HG02852 (cell line): ENCODE measurements around the gene PGAM1.
"Not testable (repeated sequence)": the region's sequence is repeated elsewhere in the genome, so short reads cannot be mapped to it uniquely, and the experiment has no call there.

Experiments used
- ATAC-seq: cut with Tn5 transposase; IDR thresholded peaks from one replicate; pipeline ENCODE4 v1.9.1; 2021; ENCODE audit warnings: mild to moderate bottlenecking, moderate library complexity; ENCODE audit not compliant: unreplicated experiment

The PGAM1 gene

DNA sequence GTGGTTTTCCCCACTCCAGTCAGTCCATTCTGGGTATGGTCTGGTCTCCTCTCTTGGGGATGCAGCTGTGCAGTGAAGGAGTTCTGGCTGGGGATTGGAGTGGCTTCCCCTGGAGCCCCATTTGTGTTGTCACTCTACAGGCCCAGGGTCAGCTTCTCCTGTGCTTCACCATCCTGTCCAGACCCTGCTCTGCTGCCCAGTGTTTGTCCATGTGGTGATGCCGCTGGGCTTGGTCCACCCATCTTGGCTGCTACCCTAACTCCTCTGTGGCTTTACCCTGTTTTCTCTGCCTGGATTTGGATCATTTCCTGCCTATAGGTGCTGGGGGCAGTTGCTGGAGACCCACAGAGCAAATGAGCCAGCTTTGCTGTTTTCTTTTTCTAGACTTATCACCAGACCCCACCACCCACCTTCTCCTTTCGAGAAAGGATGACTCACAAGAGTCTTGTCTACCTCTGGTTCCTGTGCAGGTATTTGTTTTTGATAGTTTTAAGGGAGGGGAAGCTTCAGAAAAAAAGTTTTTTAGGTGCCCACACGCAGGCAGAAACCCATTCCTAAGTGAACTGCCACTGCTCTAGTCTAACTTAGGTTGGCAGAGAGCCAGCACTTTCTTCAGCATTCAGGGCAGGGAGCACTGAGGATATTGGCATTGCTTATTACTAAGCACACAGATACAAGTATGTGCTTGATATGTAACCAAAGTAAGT lies 28.5 kb downstream of the PGAM1 start:
- no peak for ATAC-seq

DNA sequence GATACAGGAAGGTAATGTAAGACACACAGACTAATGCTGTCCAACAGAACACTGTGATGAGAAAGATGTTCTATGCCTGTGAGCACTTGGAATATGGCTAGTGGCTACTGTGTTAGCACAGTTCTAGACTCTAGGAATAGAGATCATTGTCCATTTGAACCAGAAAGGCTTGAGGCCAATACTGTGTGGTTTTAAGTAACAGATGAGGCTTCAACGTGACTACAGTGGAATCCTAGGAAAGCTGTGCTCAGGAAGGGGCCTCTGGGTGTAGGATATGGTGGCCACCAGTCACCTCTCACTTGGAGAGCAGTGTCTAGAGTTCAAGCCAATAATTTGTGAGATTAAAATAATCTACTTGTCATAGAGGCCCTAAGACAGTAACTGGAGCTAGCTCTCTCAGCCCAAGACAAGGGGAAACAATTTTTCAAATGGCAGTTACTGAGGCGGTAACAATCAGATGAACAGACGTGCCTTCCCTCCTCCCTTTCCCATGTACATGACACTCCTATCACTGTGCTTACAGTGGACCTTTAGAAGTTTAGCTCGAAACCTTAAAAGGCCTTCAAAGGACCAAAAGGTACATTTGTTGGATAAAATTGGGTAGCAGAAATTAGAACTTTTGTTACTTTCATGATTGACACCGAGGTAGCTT lies 30.2 kb downstream of the PGAM1 start:
- no peak for ATAC-seq

DNA sequence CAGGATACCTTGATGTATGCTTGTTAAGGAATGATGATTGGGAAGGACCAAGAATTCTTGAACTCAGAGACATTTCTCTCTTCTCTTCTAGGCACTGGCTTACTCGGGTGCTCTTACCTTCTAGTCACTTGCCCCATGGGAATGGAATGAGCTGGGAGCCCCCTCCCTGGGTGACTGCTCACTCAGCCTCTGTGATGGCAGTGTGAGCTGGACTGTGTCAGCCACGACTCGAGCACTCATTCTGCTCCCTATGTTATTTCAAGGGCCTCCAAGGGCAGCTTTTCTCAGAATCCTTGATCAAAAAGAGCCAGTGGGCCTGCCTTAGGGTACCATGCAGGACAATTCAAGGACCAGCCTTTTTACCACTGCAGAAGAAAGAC lies 30.7 kb downstream of the PGAM1 start:
- ATAC-seq = no peak

GRCh38 chr10:97459111-97459510 lies 33.1 kb downstream of the PGAM1 start:
- no peak for ATAC-seq

- ATAC-seq = no peak
Measured at GRCh38 chr10:97459933-97460332, 33.9 kb downstream of the PGAM1 start.

DNA sequence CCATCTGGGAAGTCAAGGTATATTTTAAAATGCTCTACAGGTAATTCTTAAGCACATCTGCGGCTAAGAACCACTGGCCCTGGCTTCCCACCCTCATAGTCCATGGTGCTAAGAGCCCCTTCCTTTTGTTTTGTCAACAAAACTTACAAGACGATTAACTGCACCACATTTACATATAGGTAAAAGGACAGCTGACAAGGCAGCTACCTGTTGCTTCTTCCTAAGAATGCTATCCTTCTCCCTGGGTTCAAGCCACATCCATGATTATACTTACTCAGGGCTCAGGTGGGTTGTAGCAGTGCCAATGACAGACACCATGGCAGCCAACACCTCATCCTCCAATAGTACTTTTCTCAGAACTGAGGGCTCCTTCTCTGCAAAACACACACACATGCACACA lies 36.3 kb downstream of the PGAM1 start:
- no peak for ATAC-seq

- ATAC-seq = no peak
Measured at GRCh38 chr10:97463363-97464132, 37.6 kb downstream of the PGAM1 start.

DNA sequence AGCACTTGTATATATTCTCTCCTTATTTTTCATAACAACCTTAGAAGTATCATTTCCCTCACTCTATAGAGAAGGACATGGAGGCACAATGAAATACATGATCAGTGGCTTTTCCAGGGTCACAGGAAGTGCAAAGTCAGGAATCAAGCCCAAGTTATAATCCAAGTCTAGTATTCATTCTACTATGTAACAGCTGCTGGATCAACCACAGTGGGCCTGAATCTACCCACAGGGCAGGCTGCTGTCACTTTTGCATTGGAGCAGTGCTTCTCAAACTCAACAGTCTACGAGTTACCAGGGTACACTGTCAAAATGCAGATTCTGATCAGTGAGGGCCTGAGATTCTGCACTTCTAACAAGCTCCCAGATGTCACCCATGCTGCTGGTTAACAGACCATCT lies 38.2 kb downstream of the PGAM1 start:
- ATAC-seq = no peak

DNA sequence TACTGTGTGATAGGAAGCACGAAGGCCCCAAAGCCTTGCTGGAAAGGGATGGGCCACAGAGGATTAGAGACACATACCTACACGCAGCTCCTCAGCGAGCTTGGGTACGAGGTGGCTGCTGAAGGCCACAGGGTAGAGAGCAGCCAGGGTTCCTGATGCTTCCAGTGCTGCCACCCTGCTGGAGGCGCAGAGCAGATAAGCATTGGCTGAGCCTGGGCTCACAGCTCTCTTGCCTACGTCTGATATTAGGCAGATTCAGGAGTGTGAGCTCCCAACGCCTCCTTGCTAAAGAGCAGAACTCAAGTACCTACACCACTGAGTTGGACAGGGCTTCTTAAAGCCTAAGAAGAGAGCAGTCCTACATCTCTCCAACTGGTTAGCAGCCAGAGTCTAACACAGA lies 40.0 kb downstream of the PGAM1 start:
- no peak for ATAC-seq

- ATAC-seq = no peak
Measured at GRCh38 chr10:97466755-97467154, 40.8 kb downstream of the PGAM1 start.

DNA sequence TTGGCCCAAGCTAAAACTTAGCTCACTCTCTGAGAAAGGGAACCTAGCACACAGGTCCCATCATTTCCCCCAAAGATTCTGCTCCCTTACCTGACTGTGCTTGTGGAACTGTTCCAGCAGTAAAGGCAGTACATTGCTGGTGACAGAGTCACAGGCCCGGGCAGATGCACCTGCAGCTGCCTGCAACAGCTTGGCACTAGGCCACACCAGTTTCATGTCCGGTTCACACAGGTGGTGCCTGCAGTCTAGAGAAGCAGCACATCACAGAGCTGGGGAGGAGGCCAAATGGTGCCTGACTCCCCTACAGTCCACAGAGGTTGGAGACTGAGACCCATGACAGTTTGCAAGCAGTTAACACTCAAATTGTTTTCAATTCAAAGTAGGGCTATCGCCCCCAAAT lies 42.2 kb downstream of the PGAM1 start:
- no peak for ATAC-seq

GRCh38 chr10:97468781-97469180 lies 42.8 kb downstream of the PGAM1 start:
- ATAC-seq = not testable (repeated sequence)

GRCh38 chr10:97474918-97475317 lies 48.9 kb downstream of the PGAM1 start:
- ATAC-seq = no peak

DNA sequence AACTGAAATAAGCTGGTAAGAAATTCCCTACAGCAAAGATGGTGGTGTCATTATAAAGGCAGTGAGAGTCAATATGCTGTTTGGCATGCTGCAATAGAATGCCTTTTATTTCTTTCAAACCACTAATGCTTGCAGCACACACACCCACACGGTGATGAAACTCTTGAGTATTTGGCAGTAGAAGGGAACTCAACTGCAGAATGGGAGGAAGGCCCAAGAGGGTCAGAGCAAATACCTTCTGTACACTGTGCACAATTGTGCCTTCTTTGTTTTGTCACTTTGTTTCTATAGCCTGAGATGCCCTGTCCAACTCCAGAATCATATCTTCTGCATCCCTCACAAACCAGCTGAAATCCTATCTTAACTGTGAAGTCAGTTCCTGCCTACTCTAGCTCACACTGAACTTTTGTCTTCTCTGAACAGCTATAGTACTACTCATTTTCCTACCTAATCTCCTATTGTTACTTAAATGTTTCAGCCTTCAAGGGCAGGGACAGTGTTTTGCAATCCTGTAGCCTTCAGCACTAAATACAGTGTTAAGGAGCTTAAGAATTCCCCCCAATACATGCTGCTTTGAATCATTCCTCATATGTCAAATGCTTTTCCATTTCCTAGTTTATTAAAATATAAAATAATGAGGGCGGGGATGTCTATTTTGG lies 50.1 kb downstream of the PGAM1 start:
- ATAC-seq = no peak

DNA sequence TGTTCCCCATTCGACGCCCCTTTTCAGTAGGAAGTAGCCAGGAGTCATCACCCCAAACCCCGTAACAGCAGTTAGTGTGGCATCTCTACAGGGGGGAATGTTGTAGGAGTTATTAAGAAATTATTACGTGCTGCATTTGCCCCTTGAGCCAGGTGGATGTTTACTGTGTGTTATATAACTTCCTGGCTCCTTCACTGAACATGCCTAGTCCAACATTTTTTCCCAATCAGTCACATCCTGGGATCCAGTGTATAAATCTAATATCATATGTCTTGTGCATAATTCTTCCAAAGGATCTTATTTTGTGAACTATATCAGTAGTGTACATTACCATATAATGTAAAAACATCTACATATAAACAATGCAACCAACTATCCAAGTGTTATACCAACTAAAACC lies 53.4 kb downstream of the PGAM1 start:
- ATAC-seq = not testable (repeated sequence)

DNA sequence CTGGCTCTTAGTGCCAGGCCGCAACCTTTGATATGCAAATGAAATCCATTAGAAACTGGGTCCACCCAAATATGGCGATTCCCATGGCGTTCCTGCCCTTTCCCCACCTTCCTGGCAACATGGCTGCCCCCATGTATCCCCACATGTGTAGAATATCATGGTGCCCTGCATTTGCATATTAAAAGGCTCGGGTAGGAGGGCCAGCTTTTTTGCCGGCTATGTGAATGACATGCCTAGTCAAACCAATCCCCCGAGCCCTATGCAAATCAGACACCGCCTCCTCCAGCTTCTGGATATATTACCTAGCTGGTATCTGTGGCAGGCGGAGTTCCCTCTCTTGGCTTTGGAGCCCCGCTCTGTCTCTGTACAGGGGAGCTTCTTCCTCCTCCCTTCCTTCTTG lies 53.9 kb downstream of the PGAM1 start:
- no peak for ATAC-seq

- ATAC-seq = no peak
Measured at GRCh38 chr10:97481071-97481470, 55.1 kb downstream of the PGAM1 start.

DNA sequence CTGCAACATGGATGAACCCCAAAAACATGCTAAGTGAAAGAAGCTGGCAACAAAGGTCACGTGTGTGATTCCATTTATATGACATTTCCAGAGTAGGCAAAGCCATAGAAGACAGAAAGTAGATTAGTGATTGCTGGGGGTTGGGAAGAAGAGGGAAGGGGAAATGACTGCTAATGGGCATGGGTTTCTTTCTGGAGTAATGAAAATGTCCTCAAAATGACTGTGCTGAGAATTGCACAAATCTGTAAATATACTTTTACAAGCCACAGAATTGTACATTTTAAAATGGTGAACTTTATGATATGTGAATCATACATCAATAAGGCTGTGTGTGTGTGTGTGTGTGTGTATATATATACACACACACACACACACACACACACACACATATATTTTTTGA lies 56.4 kb downstream of the PGAM1 start:
- no peak for ATAC-seq
